Fibroblast of villous mesenchyme (primary cell): Measurements from ENCODE around the gene FAM76B. TPM values are rescaled to one million over a fixed set of nuclear protein-coding genes. Genes with fewer than 3 reads are reported as not detected.

Experiments
- DNase-seq: peaks from one replicate; pipeline ENCODE4 v3.0.0-alpha.2; 2010; ENCODE audit warnings: low read depth
- H3K4me3 ChIP-seq: 2 replicates; pipeline ENCODE4 v1.5.1; 2011; ENCODE audit warnings: low read depth, mild to moderate bottlenecking, low read length
- total RNA-seq: library from RNA; depleted of rRNA; stranded (reverse); fragments of >200 nt; gene quantifications from 2 replicates; pipeline ENCODE4 v1.2.3, GENCODE V29; 2012
- TF ChIP-seq, protein P1 (sequence below): IDR thresholded peaks from 2 replicates; pipeline ENCODE4 v1.5.1; 2012; ENCODE audit warnings: low read depth, mild to moderate bottlenecking, low read length; ENCODE audit not compliant: insufficient read depth

The FAM76B gene
- total RNA-seq, 1 donor, result 15.1 TPM

- TF ChIP-seq, protein P1, sequence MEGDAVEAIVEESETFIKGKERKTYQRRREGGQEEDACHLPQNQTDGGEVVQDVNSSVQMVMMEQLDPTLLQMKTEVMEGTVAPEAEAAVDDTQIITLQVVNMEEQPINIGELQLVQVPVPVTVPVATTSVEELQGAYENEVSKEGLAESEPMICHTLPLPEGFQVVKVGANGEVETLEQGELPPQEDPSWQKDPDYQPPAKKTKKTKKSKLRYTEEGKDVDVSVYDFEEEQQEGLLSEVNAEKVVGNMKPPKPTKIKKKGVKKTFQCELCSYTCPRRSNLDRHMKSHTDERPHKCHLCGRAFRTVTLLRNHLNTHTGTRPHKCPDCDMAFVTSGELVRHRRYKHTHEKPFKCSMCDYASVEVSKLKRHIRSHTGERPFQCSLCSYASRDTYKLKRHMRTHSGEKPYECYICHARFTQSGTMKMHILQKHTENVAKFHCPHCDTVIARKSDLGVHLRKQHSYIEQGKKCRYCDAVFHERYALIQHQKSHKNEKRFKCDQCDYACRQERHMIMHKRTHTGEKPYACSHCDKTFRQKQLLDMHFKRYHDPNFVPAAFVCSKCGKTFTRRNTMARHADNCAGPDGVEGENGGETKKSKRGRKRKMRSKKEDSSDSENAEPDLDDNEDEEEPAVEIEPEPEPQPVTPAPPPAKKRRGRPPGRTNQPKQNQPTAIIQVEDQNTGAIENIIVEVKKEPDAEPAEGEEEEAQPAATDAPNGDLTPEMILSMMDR, result no peak
- no peak overlapping the region for H3K4me3 ChIP-seq
- DNase-seq, result no peak
Measured at GRCh38 chr11:95734009-95734572, 55.5 kb downstream of the FAM76B start.

- TF ChIP-seq, protein P1, result no peak
- no peak overlapping the region for H3K4me3 ChIP-seq
- no peak for DNase-seq
Measured at GRCh38 chr11:95732930-95733602, 56.5 kb downstream of the FAM76B start.

- TF ChIP-seq, protein P1, result no peak
- DNase-seq, result no peak
- H3K4me3 ChIP-seq, result no peak overlapping the region
Measured at GRCh38 chr11:95729462-95729861, 60.1 kb downstream of the FAM76B start.

DNA sequence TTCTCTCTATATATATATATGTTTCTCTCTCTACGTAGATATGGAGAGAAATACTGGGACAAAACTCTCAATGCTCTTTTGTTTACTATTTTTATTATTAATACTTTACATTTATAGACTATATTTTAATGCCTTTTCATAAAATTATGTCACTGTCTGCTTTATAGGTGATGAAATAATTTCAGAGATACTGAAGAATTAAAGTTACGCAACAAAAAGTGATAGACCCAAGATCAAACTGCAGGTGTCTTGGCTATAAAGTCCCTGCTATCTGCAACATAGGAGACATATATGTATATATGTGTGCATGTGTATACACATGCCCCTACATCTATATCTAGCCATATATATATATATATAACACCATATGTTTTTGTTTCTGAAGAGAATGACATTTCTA lies 60.8 kb downstream of the FAM76B start:
- TF ChIP-seq, protein P1, result no peak
- H3K4me3 ChIP-seq, result no peak overlapping the region
- DNase-seq, result no peak

GRCh38 chr11:95728094-95728493 lies 61.5 kb downstream of the FAM76B start:
- DNase-seq, result no peak
- no peak overlapping the region for H3K4me3 ChIP-seq
- TF ChIP-seq, protein P1, result no peak

DNA sequence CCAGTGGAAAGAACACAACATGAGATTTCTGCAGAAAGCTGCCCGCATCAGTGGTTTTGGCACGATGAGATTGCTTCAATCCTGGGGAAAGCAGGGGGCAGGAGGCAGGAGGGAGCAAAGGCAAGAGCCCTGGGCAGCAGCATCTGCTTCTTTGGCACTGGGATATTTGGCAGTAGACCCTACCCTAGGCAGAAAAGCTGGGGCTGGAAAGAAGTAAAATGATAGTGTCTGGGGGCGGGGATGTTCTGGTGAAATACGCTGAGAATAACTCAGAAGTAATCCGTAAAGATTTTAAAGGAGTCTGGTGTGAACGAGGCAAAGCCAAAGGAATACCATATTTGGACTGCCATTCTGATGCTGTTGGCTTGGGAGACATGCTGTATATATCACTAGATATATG lies 62.0 kb downstream of the FAM76B start:
- no peak overlapping the region for H3K4me3 ChIP-seq
- TF ChIP-seq, protein P1, result no peak
- no peak for DNase-seq

- TF ChIP-seq, protein P1, result no peak
- no peak for DNase-seq
- no peak overlapping the region for H3K4me3 ChIP-seq
Measured at GRCh38 chr11:95727111-95727510, 62.5 kb downstream of the FAM76B start.
